Fibroblast of mammary gland (primary cell): ENCODE data around the gene POC5.
A peak's percentile ranks its signal among the peaks of the same experiment; 100 is the strongest.

Experiments used
- DNase-seq: peaks from one replicate; pipeline ENCODE4 v3.0.0-alpha.2; 2010; ENCODE audit warnings: low read depth
- H3K4me3 ChIP-seq: 2 replicates; pipeline ENCODE4 v1.5.1; 2011; ENCODE audit warnings: low read depth, mild to moderate bottlenecking, low read length, moderate library complexity; ENCODE audit not compliant: control insufficient read depth
- CTCF ChIP-seq: conservative IDR thresholded peaks from 2 replicates; pipeline ENCODE4 v1.5.1; 2011; ENCODE audit warnings: low read depth, low read length, inconsistent platforms; ENCODE audit not compliant: control insufficient read depth, insufficient read depth

The POC5 gene

GRCh38 chr5:75685141-75685540 is 32.1 kb downstream of the POC5 start:
- H3K4me3 ChIP-seq: no peak overlapping the region
- no peak for TF ChIP-seq CTCF
- no peak for DNase-seq

GRCh38 chr5:75681125-75681830 is 36.0 kb downstream of the POC5 start:
- peak; percentile 60 for TF ChIP-seq CTCF
- peak; percentile 58 for DNase-seq
- H3K4me3 ChIP-seq: no peak overlapping the region

GRCh38 chr5:75678155-75678554 is 39.1 kb downstream of the POC5 start:
- TF ChIP-seq CTCF: no peak
- no peak for DNase-seq
- H3K4me3 ChIP-seq: no peak overlapping the region

- H3K4me3 ChIP-seq: no peak overlapping the region
- DNase-seq: no peak
- TF ChIP-seq CTCF: no peak
These were observed 39.6 kb downstream of the POC5 start for GRCh38 chr5:75677607-75678006.

GRCh38 chr5:75675783-75676182 is 41.5 kb downstream of the POC5 start:
- TF ChIP-seq CTCF: no peak
- no peak for DNase-seq
- no peak overlapping the region for H3K4me3 ChIP-seq

GRCh38 chr5:75672616-75673015 is 44.6 kb downstream of the POC5 start:
- no peak overlapping the region for H3K4me3 ChIP-seq
- TF ChIP-seq CTCF: no peak
- no peak for DNase-seq

GRCh38 chr5:75671506-75671905 is 45.7 kb downstream of the POC5 start:
- no peak for TF ChIP-seq CTCF
- DNase-seq: no peak
- no peak overlapping the region for H3K4me3 ChIP-seq
